HEK293 (cell line): ENCODE results near the gene PEAK3.

Experiments used
- BCL6B ChIP-seq: fragments of 450-650 bp; formaldehyde crosslinking; IDR thresholded peaks from 2 replicates; pipeline ENCODE4 v1.5.1; 2017; ENCODE audit warnings: missing biosample characterization, missing genetic modification characterization
- FEZF1 ChIP-seq: fragments of 450-650 bp; formaldehyde crosslinking; IDR thresholded peaks from 2 replicates; pipeline ENCODE4 v1.5.1; 2016; ENCODE audit warnings: missing biosample characterization, missing genetic modification characterization
- GLI2 ChIP-seq: fragments of 450-650 bp; formaldehyde crosslinking; IDR thresholded peaks from 2 replicates; pipeline ENCODE4; 2017; ENCODE audit warnings: missing biosample characterization, missing genetic modification characterization, low read depth, borderline replicate concordance
- HOXA7 ChIP-seq: sonication (generic); formaldehyde crosslinking; IDR thresholded peaks from 2 replicates; pipeline ENCODE4 v1.8.1; 2022; ENCODE audit warnings: missing genetic modification reagents, borderline replicate concordance
- KLF1 ChIP-seq: fragments of 450-650 bp; formaldehyde crosslinking; IDR thresholded peaks from 2 replicates; pipeline ENCODE4 v1.5.1; 2016; ENCODE audit warnings: missing biosample characterization, missing genetic modification characterization
- KLF8 ChIP-seq: fragments of 450-650 bp; formaldehyde crosslinking; IDR thresholded peaks from 2 replicates; pipeline ENCODE4 v1.5.1; 2016; ENCODE audit warnings: missing biosample characterization, missing genetic modification characterization
- OSR2 ChIP-seq: fragments of 450-650 bp; formaldehyde crosslinking; IDR thresholded peaks from 2 replicates; pipeline ENCODE4 v1.5.1; 2016; ENCODE audit warnings: missing biosample characterization, missing genetic modification characterization
- REPIN1 ChIP-seq: fragments of 450-650 bp; formaldehyde crosslinking; IDR thresholded peaks from 2 replicates; pipeline ENCODE4 v1.5.1; 2017; ENCODE audit warnings: missing biosample characterization, missing genetic modification characterization, low read depth
- TRIM28 ChIP-seq: IDR thresholded peaks from 2 replicates; pipeline ENCODE4 v1.6.1; 2011; ENCODE audit warnings: low read length, control low read depth, borderline replicate concordance
- ZBTB21 ChIP-seq: fragments of 450-650 bp; formaldehyde crosslinking; IDR thresholded peaks from 2 replicates; pipeline ENCODE4 v1.5.1; 2017; ENCODE audit warnings: missing biosample characterization, missing genetic modification characterization
- ZFHX2 ChIP-seq: fragments of 450-650 bp; formaldehyde crosslinking; conservative IDR thresholded peaks from 2 replicates; pipeline ENCODE4 v1.5.1; 2016; ENCODE audit warnings: missing biosample characterization, missing genetic modification characterization
- ZNF10 ChIP-seq: fragments of 450-650 bp; formaldehyde crosslinking; IDR thresholded peaks from 2 replicates; pipeline ENCODE4 v1.5.1; 2017; ENCODE audit warnings: missing biosample characterization, missing genetic modification characterization
- ZNF121 ChIP-seq: fragments of 450-650 bp; formaldehyde crosslinking; IDR thresholded peaks from 2 replicates; pipeline ENCODE4 v1.5.1; 2016; ENCODE audit warnings: missing biosample characterization, missing genetic modification characterization
- ZNF146 ChIP-seq: fragments of 450-650 bp; formaldehyde crosslinking; IDR thresholded peaks from 2 replicates; pipeline ENCODE4 v1.5.1; 2016; ENCODE audit warnings: missing biosample characterization, missing genetic modification characterization
- ZNF157 ChIP-seq: fragments of 450-650 bp; formaldehyde crosslinking; IDR thresholded peaks from 2 replicates; pipeline ENCODE4 v1.5.1; 2016; ENCODE audit warnings: missing biosample characterization, missing genetic modification characterization
- ZNF214 ChIP-seq: fragments of 450-650 bp; formaldehyde crosslinking; IDR thresholded peaks from 2 replicates; pipeline ENCODE4 v1.5.1; 2017; ENCODE audit warnings: missing biosample characterization, mild to moderate bottlenecking, missing genetic modification characterization, borderline replicate concordance
- ZNF248 ChIP-seq: fragments of 450-650 bp; formaldehyde crosslinking; IDR thresholded peaks from 2 replicates; pipeline ENCODE4 v1.5.1; 2017; ENCODE audit warnings: missing biosample characterization, missing genetic modification characterization
- ZNF311 ChIP-seq: fragments of 450-650 bp; formaldehyde crosslinking; IDR thresholded peaks from 2 replicates; pipeline ENCODE4 v1.5.1; 2017; ENCODE audit warnings: missing biosample characterization, missing genetic modification characterization, borderline replicate concordance
- ZNF341 ChIP-seq: fragments of 450-650 bp; formaldehyde crosslinking; IDR thresholded peaks from 2 replicates; pipeline ENCODE4; 2016; ENCODE audit warnings: low read depth, missing biosample characterization, missing genetic modification characterization
- ZNF37A ChIP-seq: fragments of 450-650 bp; IDR thresholded peaks from 2 replicates; pipeline ENCODE4 v1.5.1; 2018; ENCODE audit warnings: missing biosample characterization, missing genetic modification characterization
- ZNF449 ChIP-seq: fragments of 450-650 bp; formaldehyde crosslinking; IDR thresholded peaks from 2 replicates; pipeline ENCODE4 v1.5.1; 2017; ENCODE audit warnings: missing biosample characterization, mild to moderate bottlenecking, missing genetic modification characterization, moderate library complexity
- ZNF473 ChIP-seq: fragments of 450-650 bp; formaldehyde crosslinking; IDR thresholded peaks from 2 replicates; pipeline ENCODE4 v1.5.1; 2017; ENCODE audit warnings: missing biosample characterization, missing genetic modification characterization
- ZNF548 ChIP-seq: fragments of 450-650 bp; formaldehyde crosslinking; IDR thresholded peaks from 2 replicates; pipeline ENCODE4 v1.5.1; 2016; ENCODE audit warnings: missing biosample characterization, missing genetic modification characterization
- ZNF580 ChIP-seq: fragments of 450-650 bp; formaldehyde crosslinking; IDR thresholded peaks from 2 replicates; pipeline ENCODE4 v1.5.1; 2016; ENCODE audit warnings: missing biosample characterization, missing genetic modification characterization
- ZNF626 ChIP-seq: fragments of 450-650 bp; sonication (Bioruptor Pico); formaldehyde crosslinking; IDR thresholded peaks from 2 replicates; pipeline ENCODE4 v1.5.1; 2018; ENCODE audit warnings: missing biosample characterization, missing genetic modification characterization, inconsistent platforms
- ZNF660 ChIP-seq: fragments of 450-650 bp; IDR thresholded peaks from 2 replicates; pipeline ENCODE4 v1.5.1; 2018; ENCODE audit warnings: missing biosample characterization, mild to moderate bottlenecking, missing genetic modification characterization
- ZNF776 ChIP-seq: fragments of 450-650 bp; formaldehyde crosslinking; IDR thresholded peaks from 2 replicates; pipeline ENCODE4 v1.5.0; 2017; ENCODE audit warnings: missing biosample characterization, missing genetic modification characterization, borderline replicate concordance
- ZNF791 ChIP-seq: fragments of 450-650 bp; formaldehyde crosslinking; IDR thresholded peaks from 2 replicates; pipeline ENCODE4 v1.5.1; 2016; ENCODE audit warnings: missing biosample characterization, missing genetic modification characterization
- TF ChIP-seq, protein P1 (sequence below): fragments of 450-650 bp; formaldehyde crosslinking; IDR thresholded peaks from 2 replicates; pipeline ENCODE4 v1.5.1; 2016; ENCODE audit warnings: missing biosample characterization, missing genetic modification characterization
- TF ChIP-seq, protein P2 (sequence below): fragments of 450-650 bp; formaldehyde crosslinking; IDR thresholded peaks from 2 replicates; pipeline ENCODE4 v1.5.1; 2016; ENCODE audit warnings: missing biosample characterization, missing genetic modification characterization
- TF ChIP-seq, protein P3 (sequence below): fragments of 450-650 bp; formaldehyde crosslinking; IDR thresholded peaks from 2 replicates; pipeline ENCODE4 v1.5.1; 2017; ENCODE audit warnings: missing biosample characterization, missing genetic modification characterization

PEAK3 gene

DNA sequence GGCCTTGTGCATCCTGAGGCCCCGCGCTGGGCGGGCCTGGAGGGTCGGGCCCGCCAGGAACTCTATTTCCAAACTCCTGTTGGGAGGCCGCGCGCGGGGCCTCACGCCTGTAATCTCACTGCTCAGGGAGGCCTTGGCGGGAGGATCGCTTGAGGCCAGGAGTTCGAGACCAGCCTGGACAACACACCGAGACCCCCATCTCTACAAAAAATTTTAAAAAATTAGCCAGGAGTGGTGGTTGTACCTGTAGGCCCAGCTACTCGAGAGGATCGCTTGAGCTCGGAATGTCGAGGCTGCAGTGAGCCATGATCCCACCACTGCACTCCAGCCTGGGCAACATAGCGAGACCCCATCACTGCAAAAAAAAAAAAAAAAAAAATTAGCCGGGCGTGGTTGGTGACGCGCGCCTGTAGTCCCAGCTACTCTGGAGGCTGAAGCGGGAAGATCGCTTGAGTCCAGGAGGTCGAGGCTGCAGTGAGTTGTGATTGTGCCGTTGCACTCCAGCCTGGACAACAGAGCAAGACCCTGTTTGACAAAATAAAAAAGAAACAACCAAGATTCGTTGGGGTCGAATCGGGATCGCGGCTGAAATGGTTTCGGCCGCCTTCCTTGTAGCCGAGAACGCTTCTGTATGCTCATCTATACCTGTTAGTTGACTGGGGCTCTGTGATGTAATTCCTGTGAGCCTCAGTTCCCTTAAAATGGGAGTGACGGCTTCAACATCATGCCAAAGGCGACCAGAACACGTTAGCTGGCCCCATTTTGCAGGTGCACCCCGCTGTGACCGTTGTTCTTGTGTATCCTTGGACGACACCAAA is 44.7 kb downstream of the PEAK3 start (continued):
- no peak for TF ChIP-seq ZBTB21 (tag by site-specific recombination)
- TF ChIP-seq ZNF580 (tag by site-specific recombination) = peak; percentile 8; the same call in 1 of the 2 replicates
- TF ChIP-seq FEZF1 (tag by site-specific recombination) = no peak
- no peak for TF ChIP-seq KLF1 (tag by site-specific recombination)
- TF ChIP-seq ZNF660 (tag by site-specific recombination) = peak; percentile 57; the same call in 1 of the 2 replicates
- no peak for TF ChIP-seq ZNF341 (tag by site-specific recombination)
- no peak for TF ChIP-seq ZNF37A (tag by site-specific recombination)
- TF ChIP-seq GLI2 (tag by site-specific recombination) = no peak
- no peak for TF ChIP-seq ZNF248 (tag by site-specific recombination)
- TF ChIP-seq ZNF157 = no peak
- TF ChIP-seq, protein P1, sequence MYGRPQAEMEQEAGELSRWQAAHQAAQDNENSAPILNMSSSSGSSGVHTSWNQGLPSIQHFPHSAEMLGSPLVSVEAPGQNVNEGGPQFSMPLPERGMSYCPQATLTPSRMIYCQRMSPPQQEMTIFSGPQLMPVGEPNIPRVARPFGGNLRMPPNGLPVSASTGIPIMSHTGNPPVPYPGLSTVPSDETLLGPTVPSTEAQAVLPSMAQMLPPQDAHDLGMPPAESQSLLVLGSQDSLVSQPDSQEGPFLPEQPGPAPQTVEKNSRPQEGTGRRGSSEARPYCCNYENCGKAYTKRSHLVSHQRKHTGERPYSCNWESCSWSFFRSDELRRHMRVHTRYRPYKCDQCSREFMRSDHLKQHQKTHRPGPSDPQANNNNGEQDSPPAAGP (tag by site-specific recombination) = peak; percentile 18; the same call in 1 of the 2 replicates
- TF ChIP-seq ZNF311 (tag by site-specific recombination) = no peak
- TF ChIP-seq HOXA7 = no peak
- 0 out of 2 replicates have a peak, but pooled peaks have one; percentile 46 for TF ChIP-seq ZNF449 (tag by site-specific recombination)
- TF ChIP-seq ZNF214 (tag by site-specific recombination) = no peak
- no peak for TF ChIP-seq ZNF10 (tag by site-specific recombination)
- TF ChIP-seq ZNF473 (tag by site-specific recombination) = no peak
- TF ChIP-seq, protein P2, sequence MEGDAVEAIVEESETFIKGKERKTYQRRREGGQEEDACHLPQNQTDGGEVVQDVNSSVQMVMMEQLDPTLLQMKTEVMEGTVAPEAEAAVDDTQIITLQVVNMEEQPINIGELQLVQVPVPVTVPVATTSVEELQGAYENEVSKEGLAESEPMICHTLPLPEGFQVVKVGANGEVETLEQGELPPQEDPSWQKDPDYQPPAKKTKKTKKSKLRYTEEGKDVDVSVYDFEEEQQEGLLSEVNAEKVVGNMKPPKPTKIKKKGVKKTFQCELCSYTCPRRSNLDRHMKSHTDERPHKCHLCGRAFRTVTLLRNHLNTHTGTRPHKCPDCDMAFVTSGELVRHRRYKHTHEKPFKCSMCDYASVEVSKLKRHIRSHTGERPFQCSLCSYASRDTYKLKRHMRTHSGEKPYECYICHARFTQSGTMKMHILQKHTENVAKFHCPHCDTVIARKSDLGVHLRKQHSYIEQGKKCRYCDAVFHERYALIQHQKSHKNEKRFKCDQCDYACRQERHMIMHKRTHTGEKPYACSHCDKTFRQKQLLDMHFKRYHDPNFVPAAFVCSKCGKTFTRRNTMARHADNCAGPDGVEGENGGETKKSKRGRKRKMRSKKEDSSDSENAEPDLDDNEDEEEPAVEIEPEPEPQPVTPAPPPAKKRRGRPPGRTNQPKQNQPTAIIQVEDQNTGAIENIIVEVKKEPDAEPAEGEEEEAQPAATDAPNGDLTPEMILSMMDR (tag by site-specific recombination) = no peak
- no peak for TF ChIP-seq BCL6B (tag by site-specific recombination)
- 0 out of 2 replicates have a peak, but pooled peaks have one; percentile 7 for TF ChIP-seq KLF8 (tag by site-specific recombination)
- no peak for TF ChIP-seq TRIM28
- no peak for TF ChIP-seq ZNF626 (tag by site-specific recombination)
- TF ChIP-seq, protein P3, sequence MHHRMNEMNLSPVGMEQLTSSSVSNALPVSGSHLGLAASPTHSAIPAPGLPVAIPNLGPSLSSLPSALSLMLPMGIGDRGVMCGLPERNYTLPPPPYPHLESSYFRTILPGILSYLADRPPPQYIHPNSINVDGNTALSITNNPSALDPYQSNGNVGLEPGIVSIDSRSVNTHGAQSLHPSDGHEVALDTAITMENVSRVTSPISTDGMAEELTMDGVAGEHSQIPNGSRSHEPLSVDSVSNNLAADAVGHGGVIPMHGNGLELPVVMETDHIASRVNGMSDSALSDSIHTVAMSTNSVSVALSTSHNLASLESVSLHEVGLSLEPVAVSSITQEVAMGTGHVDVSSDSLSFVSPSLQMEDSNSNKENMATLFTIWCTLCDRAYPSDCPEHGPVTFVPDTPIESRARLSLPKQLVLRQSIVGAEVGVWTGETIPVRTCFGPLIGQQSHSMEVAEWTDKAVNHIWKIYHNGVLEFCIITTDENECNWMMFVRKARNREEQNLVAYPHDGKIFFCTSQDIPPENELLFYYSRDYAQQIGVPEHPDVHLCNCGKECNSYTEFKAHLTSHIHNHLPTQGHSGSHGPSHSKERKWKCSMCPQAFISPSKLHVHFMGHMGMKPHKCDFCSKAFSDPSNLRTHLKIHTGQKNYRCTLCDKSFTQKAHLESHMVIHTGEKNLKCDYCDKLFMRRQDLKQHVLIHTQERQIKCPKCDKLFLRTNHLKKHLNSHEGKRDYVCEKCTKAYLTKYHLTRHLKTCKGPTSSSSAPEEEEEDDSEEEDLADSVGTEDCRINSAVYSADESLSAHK (tag by site-specific recombination) = no peak
- no peak for TF ChIP-seq ZNF548
- TF ChIP-seq OSR2 (tag by site-specific recombination) = no peak
- TF ChIP-seq ZFHX2 (tag by site-specific recombination) = no peak
- peak; percentile 100 for TF ChIP-seq ZNF121 (tag by site-specific recombination)
- no peak for TF ChIP-seq REPIN1 (tag by site-specific recombination)
- no peak for TF ChIP-seq ZNF791 (tag by site-specific recombination)
- 0 out of 2 replicates have a peak, but pooled peaks have one; percentile 2 for TF ChIP-seq ZNF146
- TF ChIP-seq ZNF776 (tag by site-specific recombination) = no peak
